ENCODE data around the gene MAPK12.

The MAPK12 gene

DNA sequence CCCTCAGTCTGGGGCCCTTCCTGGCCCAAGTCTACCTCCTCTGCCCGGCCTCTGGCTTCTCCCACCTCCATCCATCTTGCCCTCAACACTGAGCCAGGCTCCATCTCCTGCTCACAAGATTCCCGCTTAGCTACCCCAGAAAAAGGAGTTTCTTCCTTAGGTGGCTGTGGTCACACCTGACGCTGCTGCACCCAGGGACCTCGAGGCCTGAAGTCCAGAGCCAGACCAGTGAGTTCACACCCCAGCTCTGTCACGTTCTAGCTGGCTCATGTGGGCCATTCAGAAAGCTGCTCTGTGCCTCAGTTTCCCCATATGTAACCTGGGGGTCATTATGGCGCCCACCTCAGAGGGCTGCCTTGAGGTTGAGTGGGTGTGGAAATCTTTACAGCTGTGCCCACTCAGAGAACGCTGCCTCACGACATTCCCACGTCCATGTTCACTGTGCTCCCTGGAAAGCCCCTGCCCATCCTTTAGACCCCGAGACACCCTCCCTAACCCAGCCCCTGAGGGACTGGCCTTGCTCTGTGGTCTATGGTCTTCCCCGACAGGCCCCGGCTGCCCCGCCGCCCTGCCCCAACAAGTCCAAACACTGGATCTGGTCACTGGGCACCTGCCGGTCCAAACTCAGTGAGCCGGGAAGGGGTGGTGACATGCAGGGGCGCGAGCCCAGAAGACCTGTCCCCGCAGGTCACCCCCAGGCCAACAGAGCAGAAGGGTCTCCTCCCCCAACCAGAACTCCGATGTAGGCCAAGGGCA lies 36.2 kb upstream of the MAPK12 start:
- no peak overlapping the region for H3K4me3 ChIP-seq (ENCODE audit: low read depth, low read length)
- no peaks in the 10 kb centered on the region for H3K9me3 ChIP-seq
- peaks cover 11% of the 10 kb centered on the region for H3K36me3 ChIP-seq
- TF ChIP-seq, protein P1, sequence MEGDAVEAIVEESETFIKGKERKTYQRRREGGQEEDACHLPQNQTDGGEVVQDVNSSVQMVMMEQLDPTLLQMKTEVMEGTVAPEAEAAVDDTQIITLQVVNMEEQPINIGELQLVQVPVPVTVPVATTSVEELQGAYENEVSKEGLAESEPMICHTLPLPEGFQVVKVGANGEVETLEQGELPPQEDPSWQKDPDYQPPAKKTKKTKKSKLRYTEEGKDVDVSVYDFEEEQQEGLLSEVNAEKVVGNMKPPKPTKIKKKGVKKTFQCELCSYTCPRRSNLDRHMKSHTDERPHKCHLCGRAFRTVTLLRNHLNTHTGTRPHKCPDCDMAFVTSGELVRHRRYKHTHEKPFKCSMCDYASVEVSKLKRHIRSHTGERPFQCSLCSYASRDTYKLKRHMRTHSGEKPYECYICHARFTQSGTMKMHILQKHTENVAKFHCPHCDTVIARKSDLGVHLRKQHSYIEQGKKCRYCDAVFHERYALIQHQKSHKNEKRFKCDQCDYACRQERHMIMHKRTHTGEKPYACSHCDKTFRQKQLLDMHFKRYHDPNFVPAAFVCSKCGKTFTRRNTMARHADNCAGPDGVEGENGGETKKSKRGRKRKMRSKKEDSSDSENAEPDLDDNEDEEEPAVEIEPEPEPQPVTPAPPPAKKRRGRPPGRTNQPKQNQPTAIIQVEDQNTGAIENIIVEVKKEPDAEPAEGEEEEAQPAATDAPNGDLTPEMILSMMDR (IDR thresholded peaks at IDR 0.05; ENCODE audit: low read depth, low read length), result no peak
- peaks cover 53% of the 10 kb centered on the region for H3K4me1 ChIP-seq
- no peaks in the 10 kb centered on the region for H3K27me3 ChIP-seq
- DNase-seq, result no peak

DNA sequence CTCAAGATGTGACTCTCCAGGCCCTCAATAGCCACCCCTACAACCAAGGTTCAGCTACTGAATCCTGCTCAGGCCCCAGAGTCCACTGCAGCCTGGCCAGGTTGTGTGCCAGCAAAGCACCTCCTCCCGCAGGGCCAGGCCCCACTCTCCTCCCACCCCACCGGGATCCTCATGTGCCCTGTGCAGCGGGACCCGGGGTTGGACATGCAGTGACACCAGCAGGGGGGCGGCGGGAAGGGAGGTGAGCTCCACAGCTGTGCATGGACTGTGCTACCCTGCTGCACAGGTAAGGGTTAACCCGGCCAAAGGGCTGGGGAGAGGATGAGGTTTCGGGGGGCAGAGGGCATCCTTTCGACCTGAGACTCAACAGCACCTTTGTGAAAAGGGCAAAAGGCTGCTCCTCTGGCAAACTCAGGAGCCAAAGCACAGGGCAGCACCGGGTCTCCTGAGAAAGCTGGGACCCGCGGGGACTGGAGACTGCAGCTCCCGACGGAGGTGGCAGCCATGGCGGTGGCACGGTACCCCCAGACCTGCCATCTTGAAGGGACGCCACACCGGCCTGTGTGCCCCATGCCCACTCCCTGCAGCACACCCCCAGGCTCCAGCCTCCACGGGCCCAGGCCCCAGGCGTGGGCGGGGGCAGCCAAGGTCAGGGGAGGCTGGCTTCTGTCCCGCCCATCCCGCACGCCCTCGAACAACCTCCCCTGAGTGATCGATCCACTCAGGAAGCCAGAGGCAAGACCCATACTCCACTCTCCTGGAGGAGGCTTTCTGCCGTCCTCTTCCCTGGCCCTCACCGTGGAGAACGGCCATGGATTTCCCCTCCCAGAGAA lies 35.4 kb upstream of the MAPK12 start:
- no peak for DNase-seq
- Histone ChIP-seq H3K4me3 (ENCODE audit: low read depth, low read length) (no peak overlapping the region), H3K36me3 (peaks cover 11% of the 10 kb centered on the region), H3K27me3 (no peaks in the 10 kb centered on the region), H3K9me3 (no peaks in the 10 kb centered on the region), H3K4me1 (peaks cover 44% of the 10 kb centered on the region)
- TF ChIP-seq, protein P1 (IDR thresholded peaks at IDR 0.05; ENCODE audit: low read depth, low read length), result no peak

DNA sequence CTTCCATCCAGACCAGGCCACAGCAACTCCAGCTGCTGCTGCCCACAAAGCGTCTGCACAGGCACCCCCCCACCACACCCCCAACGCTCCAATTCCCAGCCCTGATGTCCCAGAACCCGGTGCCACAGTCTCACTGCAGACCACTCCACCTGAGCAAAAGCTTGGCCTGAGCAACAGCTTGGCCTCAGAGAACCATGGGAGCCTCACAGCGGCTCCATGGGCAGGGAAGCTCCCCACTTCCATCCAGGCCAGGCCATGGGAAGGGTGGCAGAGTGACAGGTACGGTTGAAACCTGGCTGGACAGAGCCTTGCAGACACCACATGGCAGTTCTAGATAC lies 32.8 kb upstream of the MAPK12 start:
- Histone ChIP-seq H3K36me3 (peaks cover 25% of the 10 kb centered on the region), H3K9me3 (no peaks in the 10 kb centered on the region), H3K4me1 (peaks cover 33% of the 10 kb centered on the region), H3K4me3 (ENCODE audit: low read depth, low read length) (no peak overlapping the region), H3K27me3 (no peaks in the 10 kb centered on the region)
- DNase-seq, result no peak
- TF ChIP-seq, protein P1 (IDR thresholded peaks at IDR 0.05; ENCODE audit: low read depth, low read length), result no peak

DNA sequence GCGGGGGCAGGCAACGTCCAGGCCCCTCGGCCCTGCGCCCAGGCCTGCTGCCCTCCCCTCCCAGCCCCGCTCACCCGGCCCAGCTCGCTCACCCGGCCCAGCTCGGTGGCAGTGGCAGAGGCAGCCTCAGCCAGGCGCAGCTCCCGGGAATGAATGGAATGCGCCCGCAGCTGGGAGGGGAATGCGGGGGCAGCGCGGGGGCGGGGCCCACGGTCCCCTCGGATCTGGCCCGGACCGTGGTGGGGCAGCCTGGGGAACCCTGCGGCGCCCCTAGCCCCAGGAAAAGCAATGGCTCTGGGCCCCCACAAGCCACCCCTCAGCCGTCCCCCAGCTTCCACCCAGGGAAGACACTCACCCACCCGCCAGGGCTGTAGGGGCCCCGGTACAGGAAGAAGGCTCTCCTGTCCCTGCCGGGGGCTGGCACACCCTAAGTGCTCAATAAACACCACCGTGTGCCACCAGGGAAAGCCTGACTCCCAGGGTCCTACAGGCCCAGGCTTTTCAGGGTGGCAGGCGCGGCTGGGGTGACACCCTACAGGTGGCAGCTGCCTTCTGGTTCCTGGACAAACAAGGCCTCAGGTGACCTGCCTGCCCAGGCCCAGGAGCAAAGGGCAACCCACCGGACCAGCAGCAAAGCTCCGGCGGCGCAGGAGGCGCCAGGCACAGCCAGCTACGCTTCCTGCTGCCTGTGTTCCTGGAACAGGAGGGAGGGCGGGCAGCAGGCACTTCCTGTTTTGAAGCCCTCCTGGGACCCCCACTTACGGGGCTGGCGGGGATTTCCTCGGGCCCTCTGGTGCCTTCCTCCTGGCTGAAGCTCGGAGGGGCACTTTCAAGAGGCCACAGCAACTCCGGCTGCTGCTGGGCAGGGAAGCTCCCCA lies 32.2 kb upstream of the MAPK12 start:
- TF ChIP-seq, protein P1 (IDR thresholded peaks at IDR 0.05; ENCODE audit: low read depth, low read length), result no peak
- peak; percentile 62 for DNase-seq
- H3K4me1 ChIP-seq, result peaks cover 31% of the 10 kb centered on the region

DNA sequence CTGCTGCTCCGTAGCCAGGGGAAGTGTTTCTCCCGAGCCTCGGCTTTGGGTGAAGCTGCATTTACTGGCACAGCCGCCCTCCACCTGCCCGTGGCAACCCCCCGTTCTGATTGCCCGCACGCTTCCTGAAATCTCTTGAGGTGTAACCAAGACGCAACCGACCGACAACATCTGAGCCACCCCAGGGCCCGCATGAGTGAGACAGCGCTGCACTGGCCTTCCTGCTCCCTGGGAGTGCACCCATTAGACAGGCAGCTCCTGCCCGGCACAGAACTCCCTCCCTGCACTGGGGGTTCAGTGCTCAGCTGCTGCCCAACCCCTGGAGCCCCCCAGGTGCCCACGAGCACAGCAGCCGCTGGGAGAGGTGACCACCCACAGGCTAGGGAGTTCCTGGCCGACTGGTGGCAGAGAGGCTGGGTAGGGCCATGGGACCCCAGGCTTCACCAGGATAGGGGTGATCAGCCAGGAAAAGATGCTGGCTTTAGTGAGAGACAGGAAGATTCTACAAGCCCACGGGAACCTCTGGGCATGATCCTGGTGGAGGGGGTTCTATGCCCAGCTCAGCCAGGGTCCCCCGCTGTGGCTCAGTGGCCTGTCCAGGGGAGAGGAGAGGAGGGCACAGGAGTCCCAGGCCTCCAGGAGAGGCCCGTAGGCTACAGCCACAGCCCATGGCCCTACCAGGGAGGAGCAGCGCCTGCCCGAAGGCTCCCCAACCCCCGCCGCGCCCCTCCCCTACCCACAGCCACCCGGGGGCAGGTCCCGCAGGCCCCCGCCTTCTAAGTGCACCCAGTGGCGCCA lies 31.4 kb upstream of the MAPK12 start:
- Histone ChIP-seq H3K4me3 (ENCODE audit: low read depth, low read length) (no peak overlapping the region), H3K9me3 (no peaks in the 10 kb centered on the region), H3K27me3 (no peaks in the 10 kb centered on the region), H3K36me3 (peaks cover 40% of the 10 kb centered on the region), H3K4me1 (peaks cover 31% of the 10 kb centered on the region)
- no peak for DNase-seq
- TF ChIP-seq, protein P1 (IDR thresholded peaks at IDR 0.05; ENCODE audit: low read depth, low read length), result no peak

More for the DNA sequence above, 32.2 kb upstream of the MAPK12 start:
- Histone ChIP-seq H3K27me3 (no peaks in the 10 kb centered on the region), H3K9me3 (no peaks in the 10 kb centered on the region), H3K36me3 (peaks cover 31% of the 10 kb centered on the region), H3K4me3 (ENCODE audit: low read depth, low read length) (no peak overlapping the region)
